Colonic mucosa (tissue), 4 donors: Measurements from ENCODE around the gene STARD10. TPM values are rescaled to one million over a fixed set of nuclear protein-coding genes. Genes with fewer than 3 reads are reported as not detected.

ENCODE experiments used
- DNase-seq: peaks from one replicate; pipeline ENCODE4 v3.0.0-alpha.2; 2020
- H3K27ac ChIP-seq: fragments of 200-600 bp; one replicate; pipeline ENCODE4 v1.8.0; 2021
- H3K27me3 ChIP-seq: fragments of 200-600 bp; one replicate; pipeline ENCODE4 v1.8.0; 2021
- H3K36me3 ChIP-seq: fragments of 200-600 bp; one replicate; pipeline ENCODE4 v1.8.0; 2021
- H3K4me1 ChIP-seq: fragments of 200-600 bp; one replicate; pipeline ENCODE4 v1.8.0; 2021; ENCODE audit warnings: mild to moderate bottlenecking
- H3K4me3 ChIP-seq: fragments of 200-600 bp; one replicate; pipeline ENCODE4 v1.8.0; 2021
- H3K9ac ChIP-seq, 2 donors: one replicate each; pipeline ENCODE4 v1.7.0; 2013; ENCODE audit warnings: control low read depth in 2 of 2, low read depth in 2 of 2, low read length in 2 of 2
- H3K9me3 ChIP-seq: fragments of 200-600 bp; one replicate; pipeline ENCODE4 v1.8.0; 2021
- CTCF ChIP-seq: fragments of 200-600 bp; IDR thresholded peaks from one replicate; pipeline ENCODE4 v1.8.0; 2022; ENCODE audit warnings: antibody characterized with exemption, mild to moderate bottlenecking
- intact Hi-C: fragments of 100-400 bp; cut with DNase I; formaldehyde crosslinking; loops from one replicate; pipeline ENCODE4 v1.14.1; 2022
- total RNA-seq, 2 donors: library from RNA; stranded (reverse); fragmentation: NEBNext Ultra II Directional in 1 of 2; extraction: Animal tissue kit (Norgen Biotek cat#: 25700) in 1 of 2; gene quantifications; one replicate each; pipeline ENCODE4 v1.2.1, GENCODE V29; 2021
- donor health status: healthy.
- donor health status: DM: no; HTN: no; CAD: no.
- donor health status: DM: no; HTN: no; CAD: no.

The STARD10 gene
- total RNA-seq, 2 donors from 2014 or later = 519 to 905 TPM

- intact Hi-C loops = no loop called here
Observed at GRCh38 chr11:72737336-72737735, 56.5 kb downstream of the STARD10 start.

GRCh38 chr11:72736452-72737069 is 57.3 kb downstream of the STARD10 start:
- no peak overlapping the region for H3K4me3 ChIP-seq
- TF ChIP-seq CTCF = no peak
- H3K9ac ChIP-seq = peak overlapping the region in 1 of 2 donors; percentile 0
- intact Hi-C loops = no loop called here
- H3K27me3 ChIP-seq = no peaks in the 10 kb centered on the region
- peak overlapping the region; percentile 61 for H3K27ac ChIP-seq
- H3K9me3 ChIP-seq = no peaks in the 10 kb centered on the region
- no peaks in the 10 kb centered on the region for H3K36me3 ChIP-seq
- H3K4me1 ChIP-seq = no peaks in the 10 kb centered on the region
- DNase-seq = no peak

More at GRCh38 chr11:72737336-72737735, 56.5 kb downstream of the STARD10 start:
- no peak overlapping the region for H3K4me3 ChIP-seq
- H3K36me3 ChIP-seq = no peaks in the 10 kb centered on the region
- peaks cover 6% of the 10 kb centered on the region for H3K4me1 ChIP-seq
- no peak for DNase-seq
- H3K27me3 ChIP-seq = no peaks in the 10 kb centered on the region
- TF ChIP-seq CTCF = no peak
- no peaks in the 10 kb centered on the region for H3K9me3 ChIP-seq
- peak overlapping the region; percentile 61 for H3K27ac ChIP-seq
- no peak overlapping the region for H3K9ac ChIP-seq

- H3K27ac ChIP-seq = no peak overlapping the region
- H3K4me3 ChIP-seq = no peak overlapping the region
- DNase-seq = no peak
- no peak for TF ChIP-seq CTCF
- no peaks in the 10 kb centered on the region for H3K36me3 ChIP-seq
- no peaks in the 10 kb centered on the region for H3K27me3 ChIP-seq
- H3K9ac ChIP-seq = peak overlapping the region in 1 of 2 donors; percentile 5
- H3K9me3 ChIP-seq = no peaks in the 10 kb centered on the region
- intact Hi-C loops = no loop called here
- no peaks in the 10 kb centered on the region for H3K4me1 ChIP-seq
Observed at GRCh38 chr11:72735495-72736027, 58.3 kb downstream of the STARD10 start.

GRCh38 chr11:72732329-72732728 is 61.5 kb downstream of the STARD10 start:
- Histone ChIP-seq H3K4me1 (no peaks in the 10 kb centered on the region), H3K9ac (no peak overlapping the region), H3K27ac (no peak overlapping the region), H3K36me3 (no peaks in the 10 kb centered on the region), H3K27me3 (no peaks in the 10 kb centered on the region), H3K9me3 (no peaks in the 10 kb centered on the region), H3K4me3 (no peak overlapping the region)
- DNase-seq = no peak
- intact Hi-C loops = no loop called here
- no peak for TF ChIP-seq CTCF

GRCh38 chr11:72730737-72731136 is 63.1 kb downstream of the STARD10 start:
- H3K9ac ChIP-seq = no peak overlapping the region
- no peaks in the 10 kb centered on the region for H3K27me3 ChIP-seq
- H3K9me3 ChIP-seq = no peaks in the 10 kb centered on the region
- no peaks in the 10 kb centered on the region for H3K36me3 ChIP-seq
- no peak for DNase-seq
- H3K27ac ChIP-seq = no peak overlapping the region
- no peaks in the 10 kb centered on the region for H3K4me1 ChIP-seq
- no peak overlapping the region for H3K4me3 ChIP-seq
- no peak for TF ChIP-seq CTCF
- intact Hi-C loops = no loop called here
